ENCODE measurements around the gene MX1. TPM values are rescaled to one million over a fixed set of nuclear protein-coding genes. Genes with fewer than 3 reads are reported as not detected.

MX1 gene
- total RNA-seq, 1 donor from 2014 or later: 16.7 TPM

DNA sequence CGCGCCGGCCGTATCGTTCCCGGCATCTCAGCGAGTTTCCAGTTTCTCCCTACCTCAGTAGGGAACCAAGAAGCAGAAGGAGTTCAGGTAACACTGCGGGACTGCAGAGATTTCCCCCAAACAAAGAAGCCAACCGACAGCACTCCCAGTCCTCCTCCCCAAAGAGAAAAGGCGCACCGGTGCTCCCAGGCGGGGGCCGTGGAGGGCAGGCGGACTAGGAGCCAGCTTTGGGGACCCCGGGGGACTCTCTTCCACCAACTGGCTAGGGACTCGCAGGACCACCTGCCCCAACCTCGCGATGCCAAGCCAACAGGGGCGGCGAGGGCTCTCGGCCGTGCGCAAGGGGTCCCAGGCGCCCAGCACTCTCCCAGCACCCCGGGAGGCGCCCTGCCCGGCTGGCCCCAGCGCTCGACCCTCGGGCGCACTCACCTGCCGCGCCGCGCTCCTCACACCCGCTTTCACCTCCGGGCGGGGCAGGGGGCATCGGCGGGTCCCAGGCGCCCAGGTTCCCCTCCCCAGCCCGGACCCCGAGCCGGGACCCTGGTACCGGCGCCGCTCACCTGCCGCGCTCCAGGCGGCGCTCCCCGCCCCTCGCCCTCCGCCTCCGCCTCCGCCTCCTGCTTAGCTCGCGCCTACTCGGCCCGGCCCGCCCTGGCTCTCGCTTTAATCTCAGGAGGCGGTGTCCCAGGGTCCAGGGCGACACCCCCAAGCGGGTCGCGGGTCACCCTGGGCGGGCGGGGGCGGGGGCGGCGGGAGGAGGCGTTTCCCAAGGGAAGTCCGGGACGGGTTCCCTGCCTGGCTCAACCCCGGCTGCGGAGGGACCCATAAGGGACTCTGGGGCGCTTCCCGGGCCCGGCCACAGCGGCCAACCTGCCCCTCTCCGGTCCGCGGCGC is 81.7 kb downstream of the MX1 start, which contains the start of gene TMPRSS2:
Gene TMPRSS2, minus strand, starts transcription at position 638 of the 894 bp plus-strand sequence. CDS start 10,025 bp downstream, outside the sequence.
- H3K4me1 ChIP-seq: peaks cover 20% of the 10 kb centered on the region
- no peak for DNase-seq (ENCODE audit: extremely low spot score in 2 of 2)
- intact Hi-C loops (cut with DNase I): no loop called here
- peaks cover 9% of the 10 kb centered on the region for H3K27me3 ChIP-seq
- H3K27ac ChIP-seq: no peak within 1 kb of the TSS
- H3K9me3 ChIP-seq: no peaks in the 10 kb centered on the region
- TF ChIP-seq, protein P1, sequence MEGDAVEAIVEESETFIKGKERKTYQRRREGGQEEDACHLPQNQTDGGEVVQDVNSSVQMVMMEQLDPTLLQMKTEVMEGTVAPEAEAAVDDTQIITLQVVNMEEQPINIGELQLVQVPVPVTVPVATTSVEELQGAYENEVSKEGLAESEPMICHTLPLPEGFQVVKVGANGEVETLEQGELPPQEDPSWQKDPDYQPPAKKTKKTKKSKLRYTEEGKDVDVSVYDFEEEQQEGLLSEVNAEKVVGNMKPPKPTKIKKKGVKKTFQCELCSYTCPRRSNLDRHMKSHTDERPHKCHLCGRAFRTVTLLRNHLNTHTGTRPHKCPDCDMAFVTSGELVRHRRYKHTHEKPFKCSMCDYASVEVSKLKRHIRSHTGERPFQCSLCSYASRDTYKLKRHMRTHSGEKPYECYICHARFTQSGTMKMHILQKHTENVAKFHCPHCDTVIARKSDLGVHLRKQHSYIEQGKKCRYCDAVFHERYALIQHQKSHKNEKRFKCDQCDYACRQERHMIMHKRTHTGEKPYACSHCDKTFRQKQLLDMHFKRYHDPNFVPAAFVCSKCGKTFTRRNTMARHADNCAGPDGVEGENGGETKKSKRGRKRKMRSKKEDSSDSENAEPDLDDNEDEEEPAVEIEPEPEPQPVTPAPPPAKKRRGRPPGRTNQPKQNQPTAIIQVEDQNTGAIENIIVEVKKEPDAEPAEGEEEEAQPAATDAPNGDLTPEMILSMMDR (IDR thresholded peaks at IDR 0.05): no peak
- no peak for TF ChIP-seq POLR2AphosphoS5 (IDR thresholded peaks at IDR 0.05; ENCODE audit: insufficient read depth in 1 of 2, low read depth in 1 of 2)
- no peak for TF ChIP-seq POLR2A (IDR thresholded peaks at IDR 0.05)
- peak within 1 kb of the TSS in 1 of 2 donors; percentile 35 for H3K4me3 ChIP-seq
- no peaks in the 10 kb centered on the region for H3K36me3 ChIP-seq

DNA sequence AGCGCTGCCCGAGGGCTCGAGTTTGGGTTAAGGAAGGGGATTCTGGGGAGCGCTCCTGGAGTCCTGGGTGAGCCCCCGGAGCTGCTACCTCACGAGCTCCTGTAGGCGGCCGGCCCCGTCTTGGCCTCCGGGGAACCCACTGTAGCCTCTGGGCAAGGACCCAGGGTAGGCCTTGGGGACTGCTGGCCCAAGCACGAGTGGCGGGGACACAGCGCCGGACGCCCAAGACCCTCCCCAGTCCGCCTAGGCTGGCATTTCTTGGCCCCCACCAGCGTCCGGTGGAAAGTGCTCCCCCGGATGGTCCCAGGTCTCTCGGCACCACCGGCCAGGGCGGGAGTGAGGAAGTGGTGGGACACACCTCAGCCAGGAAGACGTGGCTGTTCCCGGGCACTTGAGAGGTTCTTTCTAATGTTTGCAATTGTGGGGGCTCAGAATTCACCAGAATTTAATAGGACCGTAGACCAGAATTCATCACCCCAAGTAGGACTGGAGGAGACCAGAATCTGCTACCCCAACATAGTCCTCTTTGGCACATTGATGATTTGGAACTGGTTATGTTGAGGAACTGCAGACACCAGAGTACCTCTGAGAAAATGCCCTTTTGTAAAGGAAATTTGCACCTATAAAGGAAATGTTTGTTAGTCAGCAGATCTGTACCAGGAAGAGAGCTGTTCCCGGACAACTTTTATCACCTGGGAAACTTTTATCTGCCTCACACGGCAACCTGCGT is 82.5 kb downstream of the MX1 start:
- intact Hi-C loops (cut with DNase I): no loop called here
- no peak for DNase-seq (ENCODE audit: extremely low spot score in 2 of 2)
- Histone ChIP-seq H3K27ac (no peak overlapping the region), H3K4me3 (peak overlapping the region in 1 of 2 donors; percentile 35), H3K36me3 (no peaks in the 10 kb centered on the region), H3K4me1 (peaks cover 20% of the 10 kb centered on the region), H3K27me3 (peaks cover 9% of the 10 kb centered on the region), H3K9me3 (no peaks in the 10 kb centered on the region)
- TF ChIP-seq POLR2AphosphoS5 (IDR thresholded peaks at IDR 0.05; ENCODE audit: insufficient read depth in 1 of 2, low read depth in 1 of 2) (no peak), POLR2A (IDR thresholded peaks at IDR 0.05) (no peak)
- TF ChIP-seq, protein P1 (IDR thresholded peaks at IDR 0.05): no peak

Other genes with a start within 250 kb of the MX1 start
- gene FAM3B, start 109.4 kb upstream of the MX1 start, total RNA-seq: 2.9 TPM
- 13.5 TPM for gene MX2, start 64.2 kb upstream of the MX1 start, total RNA-seq
- 19.9 TPM for gene TMPRSS2, start 81.9 kb downstream of the MX1 start, total RNA-seq